ENCODE measurements around the gene ABCC1. TPM values are rescaled to one million over a fixed set of nuclear protein-coding genes. Genes with fewer than 3 reads are reported as not detected.
"Not testable (repeated sequence)": the region's sequence is repeated elsewhere in the genome, so short reads cannot be mapped to it uniquely, and the experiment has no call there.

ABCC1 gene
- total RNA-seq, 3 donors from 2014 or later, result 13.8 to 40.0 (median 25.5) TPM

DNA sequence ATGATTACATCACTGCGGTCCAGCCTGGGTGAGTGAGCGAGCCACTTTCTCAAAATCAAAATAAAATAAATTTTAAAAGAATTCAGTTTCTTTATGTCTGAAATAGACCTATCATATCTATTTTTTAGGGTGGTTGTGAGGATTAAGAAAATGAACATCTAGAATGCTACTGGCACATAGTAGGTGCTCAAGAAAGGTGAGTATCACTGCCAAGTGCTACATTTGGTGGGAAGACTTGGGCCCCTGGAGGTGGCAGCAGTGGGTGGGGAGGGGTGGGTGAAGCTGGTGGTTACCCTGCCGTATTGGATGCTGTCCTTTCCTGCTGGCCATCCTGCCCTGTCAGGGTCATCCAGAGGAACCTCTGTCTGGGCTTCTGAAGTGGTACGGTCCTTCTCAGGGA lies 223.6 kb downstream of the ABCC1 start:
- ATAC-seq, result no peak
- peaks cover 2% of the 10 kb centered on the region for H3K9me3 ChIP-seq
- H3K4me1 ChIP-seq (ENCODE audit: low read depth), result no peaks in the 10 kb centered on the region
- no peaks in the 10 kb centered on the region for H3K36me3 ChIP-seq (ENCODE audit: low read depth)
- no peak overlapping the region for H3K4me3 ChIP-seq
- TF ChIP-seq, protein P1, sequence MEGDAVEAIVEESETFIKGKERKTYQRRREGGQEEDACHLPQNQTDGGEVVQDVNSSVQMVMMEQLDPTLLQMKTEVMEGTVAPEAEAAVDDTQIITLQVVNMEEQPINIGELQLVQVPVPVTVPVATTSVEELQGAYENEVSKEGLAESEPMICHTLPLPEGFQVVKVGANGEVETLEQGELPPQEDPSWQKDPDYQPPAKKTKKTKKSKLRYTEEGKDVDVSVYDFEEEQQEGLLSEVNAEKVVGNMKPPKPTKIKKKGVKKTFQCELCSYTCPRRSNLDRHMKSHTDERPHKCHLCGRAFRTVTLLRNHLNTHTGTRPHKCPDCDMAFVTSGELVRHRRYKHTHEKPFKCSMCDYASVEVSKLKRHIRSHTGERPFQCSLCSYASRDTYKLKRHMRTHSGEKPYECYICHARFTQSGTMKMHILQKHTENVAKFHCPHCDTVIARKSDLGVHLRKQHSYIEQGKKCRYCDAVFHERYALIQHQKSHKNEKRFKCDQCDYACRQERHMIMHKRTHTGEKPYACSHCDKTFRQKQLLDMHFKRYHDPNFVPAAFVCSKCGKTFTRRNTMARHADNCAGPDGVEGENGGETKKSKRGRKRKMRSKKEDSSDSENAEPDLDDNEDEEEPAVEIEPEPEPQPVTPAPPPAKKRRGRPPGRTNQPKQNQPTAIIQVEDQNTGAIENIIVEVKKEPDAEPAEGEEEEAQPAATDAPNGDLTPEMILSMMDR (IDR thresholded peaks at IDR 0.05), result no peak
- intact Hi-C loops (cut with DNase I, micrococcal nuclease), result no loop called here
- DNase-seq, result no peak

DNA sequence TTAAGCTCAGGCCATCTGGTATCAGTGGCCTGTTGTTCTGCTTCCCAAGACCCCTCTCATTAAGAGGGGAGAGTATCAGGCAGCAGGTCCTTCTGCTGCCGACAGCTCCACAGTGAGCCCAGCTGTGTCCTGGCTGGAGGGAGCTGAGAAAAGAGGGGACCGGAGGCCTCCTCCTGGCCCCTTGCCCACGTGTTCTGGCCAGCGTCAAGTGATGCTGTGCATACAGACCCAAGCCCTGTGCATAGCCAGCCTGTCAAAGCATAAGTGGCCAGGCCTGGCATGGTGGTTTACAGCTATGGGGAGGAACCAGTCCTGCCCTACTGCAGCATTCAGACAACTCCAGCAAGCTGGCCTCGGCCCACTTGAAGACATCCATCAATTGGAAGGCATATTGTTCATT lies 225.9 kb downstream of the ABCC1 start:
- DNase-seq (no peak), ATAC-seq (no peak)
- intact Hi-C loops (cut with DNase I, micrococcal nuclease), result no loop called here
- Histone ChIP-seq H3K9me3 (peaks cover 2% of the 10 kb centered on the region), H3K36me3 (ENCODE audit: low read depth) (no peaks in the 10 kb centered on the region), H3K4me1 (ENCODE audit: low read depth) (no peaks in the 10 kb centered on the region), H3K4me3 (no peak overlapping the region)
- TF ChIP-seq, protein P1 (IDR thresholded peaks at IDR 0.05), result no peak

DNA sequence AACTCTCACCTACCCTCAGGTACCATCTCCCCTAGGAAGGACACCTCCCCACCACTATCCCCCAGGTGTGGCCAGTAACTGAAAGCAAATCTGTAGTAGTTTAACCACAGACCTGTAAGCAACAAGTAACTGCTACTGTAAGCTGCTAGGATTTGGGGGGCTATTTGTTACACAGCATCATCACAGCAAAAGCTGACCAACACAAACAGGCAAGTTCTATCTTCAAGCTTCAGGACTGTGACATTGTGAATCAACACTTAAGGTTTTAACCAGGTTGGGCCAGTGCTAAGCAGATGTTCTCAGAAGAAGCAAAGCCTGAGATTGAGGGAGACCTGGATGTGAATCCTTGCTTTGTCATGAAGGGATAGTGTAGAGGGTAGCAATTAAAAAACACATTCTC lies 226.9 kb downstream of the ABCC1 start:
- Histone ChIP-seq H3K4me1 (ENCODE audit: low read depth) (no peaks in the 10 kb centered on the region), H3K9me3 (peaks cover 2% of the 10 kb centered on the region), H3K4me3 (no peak overlapping the region), H3K36me3 (ENCODE audit: low read depth) (no peaks in the 10 kb centered on the region)
- no peak for ATAC-seq
- TF ChIP-seq, protein P1 (IDR thresholded peaks at IDR 0.05), result no peak
- intact Hi-C loops (cut with DNase I, micrococcal nuclease), result no loop called here
- no peak for DNase-seq

DNA sequence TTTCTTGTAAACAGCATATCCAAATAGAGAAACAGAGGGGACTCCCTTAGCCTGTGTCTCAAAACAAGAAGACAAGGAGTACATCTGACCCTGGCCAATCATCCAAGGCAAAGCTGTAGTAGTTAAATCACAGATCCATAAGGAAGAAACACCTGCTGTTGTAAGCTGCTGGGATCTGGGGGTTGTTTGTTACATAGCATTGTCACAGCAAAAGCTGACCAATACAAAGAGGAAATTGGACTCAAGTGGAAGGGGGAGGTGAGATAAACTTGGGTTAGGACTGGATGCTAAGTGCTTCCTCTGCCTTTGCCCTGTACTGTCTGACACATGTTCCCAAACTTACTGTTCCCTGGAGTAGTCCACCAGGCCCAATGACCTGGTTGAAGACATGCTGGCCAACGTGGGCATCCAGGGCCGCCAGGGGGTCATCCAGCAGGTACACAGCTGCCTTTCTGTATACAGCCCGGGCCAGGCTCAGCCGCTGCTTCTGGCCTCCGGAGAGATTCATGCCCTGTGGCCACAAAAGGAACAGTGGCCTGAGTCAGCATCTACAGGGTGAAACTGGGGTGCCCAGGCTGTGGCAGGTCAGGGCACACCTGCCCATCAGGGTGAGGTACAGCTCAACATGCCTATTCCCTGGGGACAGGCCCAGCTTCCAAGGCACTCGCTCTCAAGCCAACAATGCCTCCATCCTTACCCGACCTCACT lies 229.2 kb downstream of the ABCC1 start:
- no peaks in the 10 kb centered on the region for H3K36me3 ChIP-seq (ENCODE audit: low read depth)
- intact Hi-C loops (cut with DNase I, micrococcal nuclease), result no loop called here
- H3K4me3 ChIP-seq, result no peak overlapping the region
- DNase-seq (no peak), ATAC-seq (no peak)
- TF ChIP-seq, protein P1 (IDR thresholded peaks at IDR 0.05), result no peak
- no peaks in the 10 kb centered on the region for H3K4me1 ChIP-seq (ENCODE audit: low read depth)
- H3K9me3 ChIP-seq, result peaks cover 2% of the 10 kb centered on the region

DNA sequence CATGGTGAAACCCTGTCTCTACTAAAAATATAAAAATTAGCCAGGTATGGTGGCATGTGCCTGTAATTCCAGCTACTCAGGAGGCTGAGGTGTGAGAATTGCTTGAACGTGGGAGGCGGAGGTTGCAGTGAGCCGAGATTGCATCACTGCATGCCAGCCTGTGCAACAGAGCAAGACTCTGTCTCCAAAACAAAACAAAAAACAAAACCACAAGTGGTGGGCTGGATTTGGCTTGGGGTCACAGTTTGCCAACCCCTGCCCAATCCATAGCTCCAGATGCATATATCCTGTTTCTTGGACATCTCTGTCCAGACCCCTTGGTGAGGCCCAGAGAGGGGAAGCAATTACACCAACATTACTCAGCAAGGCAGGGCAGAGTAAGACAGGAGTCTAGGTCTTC lies 232.3 kb downstream of the ABCC1 start:
- DNase-seq; intact Hi-C loops (cut with DNase I, micrococcal nuclease); H3K4me3 ChIP-seq; H3K9me3 ChIP-seq; H3K36me3 ChIP-seq (ENCODE audit: low read depth); ATAC-seq; H3K4me1 ChIP-seq (ENCODE audit: low read depth): not testable (repeated sequence)

DNA sequence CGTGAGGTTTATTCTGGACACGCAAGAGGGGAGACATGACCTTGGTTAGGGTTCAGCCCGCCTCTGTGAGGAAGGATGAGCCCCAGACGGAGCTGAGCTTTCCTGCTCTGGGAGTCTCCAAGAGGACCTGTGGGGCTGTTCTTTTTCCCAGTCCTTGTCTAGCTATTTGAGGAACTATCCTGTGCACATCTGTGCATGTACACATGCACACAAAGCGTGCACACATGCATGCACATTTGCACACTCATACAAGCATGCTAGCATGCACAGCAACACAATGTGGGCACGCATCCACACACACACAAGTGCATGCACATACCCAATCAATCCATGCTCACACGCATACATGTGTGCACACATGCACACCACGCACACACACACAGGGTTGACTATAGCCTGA lies 233.5 kb downstream of the ABCC1 start:
- H3K4me3 ChIP-seq, result no peak overlapping the region
- no peaks in the 10 kb centered on the region for H3K36me3 ChIP-seq (ENCODE audit: low read depth)
- ATAC-seq, result no peak
- DNase-seq, result no peak
- no peaks in the 10 kb centered on the region for H3K9me3 ChIP-seq
- intact Hi-C loops (cut with DNase I, micrococcal nuclease), result no loop called here
- no peaks in the 10 kb centered on the region for H3K4me1 ChIP-seq (ENCODE audit: low read depth)
- TF ChIP-seq, protein P1 (IDR thresholded peaks at IDR 0.05), result no peak

Measured in mucosa of descending colon (tissue), 3 donors.